ENCODE data around the gene REC8. TPM values are rescaled to one million over a fixed set of nuclear protein-coding genes. Genes with fewer than 3 reads are reported as not detected.

Gene REC8
- total RNA-seq, 8 experiments from 2014 or later: 2.6 to 41.2 (median 23.5) TPM

DNA sequence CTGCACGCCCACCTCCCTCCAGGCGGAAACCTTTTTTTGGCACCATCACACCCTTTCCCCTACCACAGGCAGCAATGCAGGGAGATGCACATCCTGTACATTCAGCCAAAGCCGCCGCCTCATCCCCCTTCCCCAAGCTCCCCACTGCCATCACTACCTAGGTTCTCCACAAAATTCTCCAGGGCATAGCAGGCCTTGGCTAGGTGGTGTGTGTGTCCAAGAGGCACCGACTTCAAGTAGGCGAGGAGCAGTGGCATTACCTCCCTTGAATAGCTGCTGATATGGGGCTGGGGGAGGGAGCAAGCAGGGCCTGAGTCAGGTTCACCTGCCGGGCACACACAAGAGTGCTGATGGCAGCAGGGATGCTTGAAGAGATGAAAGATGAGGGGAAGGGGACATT, 13.1 kb downstream of the REC8 start:
- 90 to 100% (median 100%) methylated on average over 1 to 3 of the region's 7 CpGs; no CpG with 5 or more reads in 3 of the 10 experiments for WGBS, 10 experiments
- in situ Hi-C loops (cut with MboI; ENCODE audit: low pct_unique_long_range_greater_than_20kb in 2 of 9, low sequenced_read_pairs in 9 of 9, unreplicated experiment in 9 of 9): no loop called here
- no peak for ATAC-seq (replicated peaks in 6 of 8)

GRCh38 chr14:24185741-24186140, 13.9 kb downstream of the REC8 start:
- Histone ChIP-seq H3K27ac (no peak overlapping the region), H3K4me1 (replicated peaks in 1 of 2) (peaks cover 12 to 20% of the 10 kb centered on the region in 2 donors), H3K4me3 (no peak overlapping the region)
- ATAC-seq (replicated peaks in 6 of 8): no peak
- in situ Hi-C loops (cut with MboI; ENCODE audit: low pct_unique_long_range_greater_than_20kb in 2 of 9, low sequenced_read_pairs in 9 of 9, unreplicated experiment in 9 of 9): no loop called here
- WGBS, 10 experiments: 87 to 100% (median 97%) methylated on average over 1 to 5 of the region's 11 CpGs; no CpG with 5 or more reads in 4 of the 10 experiments

More for the DNA sequence above, 13.1 kb downstream of the REC8 start:
- Histone ChIP-seq H3K27ac (no peak overlapping the region), H3K4me1 (replicated peaks in 1 of 2) (peaks cover 19 to 27% of the 10 kb centered on the region in 2 donors), H3K4me3 (no peak overlapping the region)

GRCh38 chr14:24186831-24187538, 15.1 kb downstream of the REC8 start:
- in situ Hi-C loops (cut with MboI; ENCODE audit: low pct_unique_long_range_greater_than_20kb in 2 of 9, low sequenced_read_pairs in 9 of 9, unreplicated experiment in 9 of 9): no loop called here

GRCh38 chr14:24187539-24187915, 15.6 kb downstream of the REC8 start:
- 94% methylated on average over 2 of the region's 2 CpGs; no CpG with 5 or more reads in 9 of the 10 experiments for WGBS, 10 experiments
- in situ Hi-C loops (cut with MboI; ENCODE audit: low pct_unique_long_range_greater_than_20kb in 2 of 9, low sequenced_read_pairs in 9 of 9, unreplicated experiment in 9 of 9): no loop called here

More at GRCh38 chr14:24186831-24187538, 15.1 kb downstream of the REC8 start:
- no peak for ATAC-seq (replicated peaks in 6 of 8)
- H3K4me3 ChIP-seq: peak overlapping the region in 1 of 5 donors; percentile 87
- H3K4me1 ChIP-seq (replicated peaks in 1 of 2): peaks cover 11 to 14% of the 10 kb centered on the region in 2 donors
- no peak overlapping the region for H3K27ac ChIP-seq
- 82 to 97% (median 92%) methylated on average over 4 to 7 of the region's 10 CpGs; no CpG with 5 or more reads in 6 of the 10 experiments for WGBS, 10 experiments

DNA sequence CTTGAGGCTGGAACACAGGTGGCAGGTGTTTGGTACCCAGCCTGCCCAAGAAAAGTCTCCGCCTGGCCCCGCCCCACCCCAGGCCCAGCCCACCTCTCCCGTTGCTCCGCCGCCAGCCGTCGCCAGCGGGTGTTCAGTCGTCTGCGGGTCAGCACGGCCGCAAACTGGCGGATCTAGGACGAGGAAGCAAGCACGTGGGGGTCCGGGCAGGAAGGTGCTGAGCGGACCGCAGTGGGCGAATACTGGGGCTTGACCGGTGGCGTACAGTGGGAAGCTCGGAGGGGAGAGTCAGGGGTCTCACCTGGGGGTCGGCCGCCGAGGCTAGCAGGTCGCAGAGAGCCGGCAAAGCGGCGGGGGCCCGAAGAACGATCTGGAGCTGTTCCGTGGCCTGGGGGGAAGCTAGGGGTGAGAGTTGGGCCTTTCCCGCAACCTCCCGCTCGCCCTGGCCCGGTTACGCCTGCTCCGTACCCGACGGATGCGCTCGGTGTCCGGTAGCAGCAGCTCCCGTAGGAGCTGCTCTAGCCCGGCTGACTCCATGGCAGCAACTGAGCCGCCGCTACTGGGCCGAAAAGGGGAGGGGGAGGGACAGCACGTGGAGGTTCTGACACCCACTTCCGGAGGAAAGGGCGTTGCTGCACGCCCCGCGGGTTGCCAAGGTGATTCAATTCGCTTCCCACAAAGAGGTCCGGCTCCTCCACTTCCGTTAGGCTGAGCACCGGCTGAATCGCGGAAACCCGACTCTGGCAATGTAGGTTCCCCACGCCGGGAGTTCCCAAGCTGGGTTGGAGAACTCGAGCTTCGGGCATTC, 16.6 kb downstream of the REC8 start, which contains the start of gene IPO4:
IPO4 (minus strand) TSS at position 566 of the 808 bp plus-strand sequence; CDS start at position 537, 29 bp downstream.
- peaks cover 11 to 14% of the 10 kb centered on the region in 2 donors for H3K4me1 ChIP-seq (replicated peaks in 1 of 2)
- peak; percentile 90 to 96 (median 94) for ATAC-seq (replicated peaks in 6 of 8)
- 0 to 4% (median 0%) methylated on average over 1 to 17 of the region's 65 CpGs for WGBS, 10 experiments
- peak within 1 kb of the TSS; percentile 83 to 94 for H3K27ac ChIP-seq
- peak within 1 kb of the TSS; percentile 57 to 87 (median 72) for H3K4me3 ChIP-seq
- in situ Hi-C loops (cut with MboI; ENCODE audit: low pct_unique_long_range_greater_than_20kb in 2 of 9, low sequenced_read_pairs in 9 of 9, unreplicated experiment in 9 of 9): no loop called here

More at GRCh38 chr14:24187539-24187915, 15.6 kb downstream of the REC8 start:
- peak overlapping the region in 4 of 5 donors; percentile 57 to 87 (median 69) for H3K4me3 ChIP-seq
- no peak overlapping the region for H3K27ac ChIP-seq
- no peak for ATAC-seq (replicated peaks in 6 of 8)
- peaks cover 11 to 14% of the 10 kb centered on the region in 2 donors for H3K4me1 ChIP-seq (replicated peaks in 1 of 2)

- peaks cover 11 to 14% of the 10 kb centered on the region in 2 donors for H3K4me1 ChIP-seq (replicated peaks in 1 of 2)
- peak overlapping the region; percentile 57 to 87 (median 72) for H3K4me3 ChIP-seq
- ATAC-seq (replicated peaks in 6 of 8): no peak
- in situ Hi-C loops (cut with MboI; ENCODE audit: low pct_unique_long_range_greater_than_20kb in 2 of 9, low sequenced_read_pairs in 9 of 9, unreplicated experiment in 9 of 9): no loop called here
- peak overlapping the region in 1 of 2 donors; percentile 25 for H3K27ac ChIP-seq
- WGBS, 10 experiments: 0 to 17% (median 0%) methylated on average over 1 to 3 of the region's 3 CpGs; no CpG with 5 or more reads in 2 of the 10 experiments
These were observed 17.1 kb downstream of the REC8 start for GRCh38 chr14:24189059-24189375.

- ATAC-seq (replicated peaks in 6 of 8): no peak
- H3K4me3 ChIP-seq: no peak overlapping the region
- H3K27ac ChIP-seq: peak overlapping the region in 1 of 2 donors; percentile 25
- H3K4me1 ChIP-seq (replicated peaks in 1 of 2): peaks cover 13 to 18% of the 10 kb centered on the region in 2 donors
- 68 to 100% (median 91%) methylated on average over 1 to 6 of the region's 9 CpGs; no CpG with 5 or more reads in 2 of the 10 experiments for WGBS, 10 experiments
- in situ Hi-C loops (cut with MboI; ENCODE audit: low pct_unique_long_range_greater_than_20kb in 2 of 9, low sequenced_read_pairs in 9 of 9, unreplicated experiment in 9 of 9): no loop called here
These were observed 17.6 kb downstream of the REC8 start for GRCh38 chr14:24189460-24189859.

GRCh38 chr14:24190416-24190815, 18.5 kb downstream of the REC8 start:
- H3K4me3 ChIP-seq: no peak overlapping the region
- peaks cover 16 to 23% of the 10 kb centered on the region in 2 donors for H3K4me1 ChIP-seq (replicated peaks in 1 of 2)
- 75 to 100% (median 91%) methylated on average over 1 to 5 of the region's 10 CpGs; no CpG with 5 or more reads in 2 of the 10 experiments for WGBS, 10 experiments
- in situ Hi-C loops (cut with MboI; ENCODE audit: low pct_unique_long_range_greater_than_20kb in 2 of 9, low sequenced_read_pairs in 9 of 9, unreplicated experiment in 9 of 9): no loop called here
- ATAC-seq (replicated peaks in 6 of 8): no peak
- H3K27ac ChIP-seq: no peak overlapping the region

- Histone ChIP-seq H3K4me1 (replicated peaks in 1 of 2) (peaks cover 19 to 26% of the 10 kb centered on the region in 2 donors), H3K27ac (no peak overlapping the region), H3K4me3 (no peak overlapping the region)
- WGBS, 10 experiments: 89 to 100% (median 100%) methylated on average over 1 to 6 of the region's 15 CpGs; no CpG with 5 or more reads in 2 of the 10 experiments
- no peak for ATAC-seq (replicated peaks in 6 of 8)
- in situ Hi-C loops (cut with MboI; ENCODE audit: low pct_unique_long_range_greater_than_20kb in 2 of 9, low sequenced_read_pairs in 9 of 9, unreplicated experiment in 9 of 9): no loop called here
These were observed 21.1 kb downstream of the REC8 start for GRCh38 chr14:24192933-24193332.

- Histone ChIP-seq H3K4me1 (replicated peaks in 1 of 2) (peaks cover 16 to 21% of the 10 kb centered on the region in 2 donors), H3K4me3 (peak overlapping the region; percentile 76 to 82 (median 79)), H3K27ac (peak overlapping the region in 1 of 2 donors; percentile 100)
- in situ Hi-C loops (cut with MboI; ENCODE audit: low pct_unique_long_range_greater_than_20kb in 2 of 9, low sequenced_read_pairs in 9 of 9, unreplicated experiment in 9 of 9): no loop called here
- no peak for ATAC-seq (replicated peaks in 6 of 8)
- 60 to 100% (median 88%) methylated on average over 1 to 5 of the region's 7 CpGs for WGBS, 10 experiments
These were observed 22.4 kb downstream of the REC8 start for GRCh38 chr14:24194186-24194872.

DNA sequence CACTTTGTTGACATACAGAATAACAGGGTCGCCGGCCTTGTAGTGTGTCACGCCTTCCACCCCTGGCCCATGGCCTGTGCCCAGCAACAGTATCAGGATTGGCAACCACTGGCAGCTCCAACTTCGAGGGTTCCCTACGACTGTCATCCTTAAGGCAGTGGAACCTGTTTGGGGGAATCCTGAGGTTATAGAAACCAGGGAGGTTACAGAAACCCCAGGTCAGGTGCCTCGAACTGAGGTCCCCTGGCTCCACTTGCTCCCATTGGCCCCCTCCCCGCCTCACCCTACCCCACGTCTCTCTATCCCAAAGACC, 22.9 kb downstream of the REC8 start:
- Histone ChIP-seq H3K4me3 (peak overlapping the region; percentile 76 to 82 (median 79)), H3K4me1 (replicated peaks in 1 of 2) (peaks cover 14 to 19% of the 10 kb centered on the region in 2 donors), H3K27ac (peak overlapping the region; percentile 99 to 100)
- WGBS, 10 experiments: 80 to 100% (median 92%) methylated on average over 1 to 3 of the region's 8 CpGs; no CpG with 5 or more reads in 7 of the 10 experiments
- no peak for ATAC-seq (replicated peaks in 6 of 8)
- in situ Hi-C loops (cut with MboI; ENCODE audit: low pct_unique_long_range_greater_than_20kb in 2 of 9, low sequenced_read_pairs in 9 of 9, unreplicated experiment in 9 of 9): no loop called here

DNA sequence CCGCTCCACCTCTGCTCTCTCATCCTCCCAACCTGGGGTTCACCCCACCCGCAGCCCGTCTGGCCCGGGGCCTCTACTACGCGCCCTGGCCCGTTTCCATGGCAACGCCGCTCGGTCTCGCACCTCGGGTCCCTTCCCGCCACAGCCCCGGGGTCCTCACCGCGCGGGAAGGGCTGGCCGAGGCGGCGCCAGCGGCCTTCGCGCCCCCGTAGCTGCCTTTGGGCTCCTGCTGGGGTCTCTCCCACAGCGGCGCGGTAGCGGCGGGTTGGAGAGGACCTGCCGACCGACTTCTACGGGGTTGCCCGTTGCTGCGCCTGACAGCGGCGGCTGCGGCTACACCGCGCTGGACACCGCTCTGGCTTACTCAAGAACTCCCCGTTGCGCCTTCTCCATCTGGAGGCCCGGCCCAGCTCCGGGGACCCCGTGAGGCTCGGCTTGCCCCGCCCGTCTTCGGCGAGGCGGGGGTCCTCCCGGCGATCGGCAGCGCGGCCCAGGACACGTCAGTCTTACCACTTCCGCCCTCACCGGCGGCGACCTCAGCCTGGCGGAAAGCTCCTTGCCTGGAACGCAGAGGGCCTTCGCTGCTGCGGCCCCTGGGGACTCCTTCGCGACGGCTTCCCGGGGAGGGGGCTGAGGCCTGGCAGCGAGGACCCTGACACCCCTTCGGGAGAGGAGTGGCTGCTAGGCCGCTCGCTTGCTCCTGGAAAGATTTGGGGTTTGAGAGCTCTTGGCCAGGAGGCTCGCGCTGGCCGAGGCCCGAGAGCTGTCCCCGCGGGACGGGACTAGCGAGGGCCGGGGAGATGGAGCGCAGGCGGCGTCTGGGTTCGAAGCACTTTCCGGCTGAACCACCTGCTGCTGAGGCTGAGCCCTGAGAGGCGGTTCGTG, 23.5 kb downstream of the REC8 start, which contains the start of gene TM9SF1:
TM9SF1 (minus strand) TSS at position 256 of the 885 bp plus-strand sequence. CDS start 422 bp downstream, outside the sequence.
- ATAC-seq (replicated peaks in 6 of 8): peak; percentile 87 to 94 (median 92)
- WGBS, 10 experiments: 0 to 3% (median 1%) methylated on average over 2 to 15 of the region's 89 CpGs; no CpG with 5 or more reads in 7 of the 10 experiments
- in situ Hi-C loops (cut with MboI; ENCODE audit: low pct_unique_long_range_greater_than_20kb in 2 of 9, low sequenced_read_pairs in 9 of 9, unreplicated experiment in 9 of 9): no loop called here
- Histone ChIP-seq H3K4me3 (peak within 1 kb of the TSS; percentile 76 to 82 (median 79)), H3K27ac (peak within 1 kb of the TSS; percentile 99 to 100), H3K4me1 (replicated peaks in 1 of 2) (peaks cover 14 to 19% of the 10 kb centered on the region in 2 donors)

Data from motor neuron (in vitro differentiated cells).